GM12878 (cell line): ENCODE results near the gene SIK2. TPM values are rescaled to one million over a fixed set of nuclear protein-coding genes. Genes with fewer than 3 reads are reported as not detected.

ENCODE experiments used
- ASH2L ChIP-seq: fragments of 300-600, 200-600 bp; sonication (generic); IDR thresholded peaks from 2 replicates; pipeline ENCODE4 v1.6.1; 2017; ENCODE audit warnings: low read depth, mild to moderate bottlenecking, borderline replicate concordance
- CREB1 ChIP-seq: IDR thresholded peaks from 2 replicates; pipeline ENCODE4 v1.6.1; 2012; ENCODE audit warnings: low read depth, mild to moderate bottlenecking, inconsistent platforms
- CREM ChIP-seq: IDR thresholded peaks from 2 replicates; pipeline ENCODE4 v1.6.1; 2014; ENCODE audit warnings: antibody characterized with exemption, low read depth
- EGR1 ChIP-seq, 2 experiments: IDR thresholded peaks; 1 replicate in 1 of 2; 2 replicates in 1 of 2; pipeline ENCODE4 v1.6.1; 2011 to 2012; ENCODE audit warnings: low read depth in 2 of 2, low read length in 2 of 2, borderline replicate concordance in 1 of 2, mild to moderate bottlenecking in 1 of 2, moderate library complexity in 1 of 2
- HDGF ChIP-seq: fragments of 450-650 bp; IDR thresholded peaks from 2 replicates; pipeline ENCODE4 v1.6.1; 2016; ENCODE audit warnings: antibody characterized with exemption
- IKZF1 ChIP-seq: fragments of 450-650 bp; conservative IDR thresholded peaks from 2 replicates; pipeline ENCODE4 v1.6.1; 2017; ENCODE audit warnings: antibody characterized with exemption, mild to moderate bottlenecking
- IRF4 ChIP-seq: IDR thresholded peaks from 2 replicates; pipeline ENCODE4 v1.6.1; 2011; ENCODE audit warnings: low read depth, low read length
- MYB ChIP-seq: fragments of 150-350 bp; IDR thresholded peaks from 2 replicates; pipeline ENCODE4 v1.6.1; 2014; ENCODE audit warnings: mild to moderate bottlenecking, low read depth, low read length, borderline replicate concordance
- NBN ChIP-seq: fragments of 450-650 bp; IDR thresholded peaks from 2 replicates; pipeline ENCODE4 v1.6.1; 2016
- NFXL1 ChIP-seq: fragments of 450-650 bp; IDR thresholded peaks from 2 replicates; pipeline ENCODE4 v1.6.1; 2017; ENCODE audit warnings: antibody characterized with exemption, mild to moderate bottlenecking, borderline replicate concordance
- NR2C2 ChIP-seq: IDR thresholded peaks from 2 replicates; pipeline ENCODE4 v1.6.1; 2011; ENCODE audit warnings: borderline replicate concordance, low read depth; ENCODE audit not compliant: control insufficient read depth, insufficient read length
- PAX5 ChIP-seq: IDR thresholded peaks from 2 replicates; pipeline ENCODE4 v1.6.1; 2011; ENCODE audit warnings: low read depth, low read length, borderline replicate concordance
- POLR2AphosphoS5 ChIP-seq: IDR thresholded peaks from 2 replicates; pipeline ENCODE4 v1.6.1; 2011; ENCODE audit warnings: mild to moderate bottlenecking, low read length, inconsistent platforms
- POU2F2 ChIP-seq: IDR thresholded peaks from 3 replicates; pipeline ENCODE4 v1.6.1; 2011; ENCODE audit warnings: low read depth, mild to moderate bottlenecking, low read length, borderline replicate concordance
- RFX5 ChIP-seq: IDR thresholded peaks from 2 replicates; pipeline ENCODE4 v1.6.1; 2011; ENCODE audit warnings: low read depth, low read length, improper control_type of control experiment
- SMARCA5 ChIP-seq: fragments of 450-650 bp; IDR thresholded peaks from 2 replicates; pipeline ENCODE4 v1.6.1; 2017; ENCODE audit warnings: mild to moderate bottlenecking
- SPI1 ChIP-seq: IDR thresholded peaks from 2 replicates; pipeline ENCODE4 v1.6.1; 2011; ENCODE audit warnings: low read depth, mild to moderate bottlenecking, low read length, moderate library complexity, borderline replicate concordance; ENCODE audit not compliant: insufficient read depth
- SREBF2 ChIP-seq: IDR thresholded peaks from 2 replicates; pipeline ENCODE4 v1.6.1; 2012; ENCODE audit warnings: mild to moderate bottlenecking, low read length
- SRF ChIP-seq, 2 experiments: IDR thresholded peaks; 2 replicates each; pipeline ENCODE4 v1.6.1; 2011; ENCODE audit warnings: low read depth in 2 of 2, low read length in 2 of 2, mild to moderate bottlenecking in 1 of 2, moderate library complexity in 1 of 2
- TCF3 ChIP-seq: IDR thresholded peaks from 2 replicates; pipeline ENCODE4 v1.6.1; 2012; ENCODE audit warnings: low read depth, mild to moderate bottlenecking, low read length, borderline replicate concordance; ENCODE audit not compliant: insufficient read depth
- ZBED1 ChIP-seq: IDR thresholded peaks from 2 replicates; pipeline ENCODE4 v1.6.1; 2016; ENCODE audit warnings: borderline replicate concordance
- polyA plus RNA-seq, 11 experiments: library from polyadenylated mRNA; depleted of rRNA in 4 of 11; unstranded in 6 of 11; stranded (reverse) in 5 of 11; fragments of >200 nt; fragmentation: Nextera tagmentation in 4 of 11; fragmentation: Illumina TruSeq in 1 of 11; extraction: Ambion mirVana in 4 of 11; extraction: Trizol in 1 of 11; gene quantifications; 1 replicate in 1 of 11; 2 replicates in 10 of 11; pipeline versions ENCODE4 v1.2.1 to v1.2.3, GENCODE V29; 2011 to 2016; ENCODE audit warnings: inconsistent platforms in 2 of 11, missing spikeins in 2 of 11, low read depth in 1 of 11
- total RNA-seq, 4 experiments: library from RNA; depleted of rRNA in 3 of 4; stranded (reverse); fragments of >200 nt in 3 of 4; fragmentation: Illumina TruSeq in 1 of 4; extraction: Trizol in 1 of 4; gene quantifications; 2 replicates each; pipeline versions ENCODE4 v1.2.1 to v1.2.3, GENCODE V29; 2013 to 2021
- TF ChIP-seq, protein P1 (sequence below): IDR thresholded peaks from 2 replicates; pipeline ENCODE4 v1.6.1; 2012; ENCODE audit warnings: mild to moderate bottlenecking, low read depth, low read length
- TF ChIP-seq, protein P2 (sequence below): fragments of 450-650 bp; IDR thresholded peaks from 2 replicates; pipeline ENCODE4 v1.6.1; 2017; ENCODE audit warnings: mild to moderate bottlenecking, low read depth, inconsistent platforms; ENCODE audit not compliant: poor library complexity, severe bottlenecking
- TF ChIP-seq, protein P3 (sequence below): fragments of 450-650 bp; IDR thresholded peaks from 2 replicates; pipeline ENCODE4 v1.6.1; 2016; ENCODE audit warnings: mild to moderate bottlenecking

SIK2 gene
- total and polyA plus RNA-seq, 10 of the 15 experiments (the other 5 are each of a cell fraction or from before 2014, with no cell fraction given), result 0.97 to 14.2 (median 4.5) TPM

DNA sequence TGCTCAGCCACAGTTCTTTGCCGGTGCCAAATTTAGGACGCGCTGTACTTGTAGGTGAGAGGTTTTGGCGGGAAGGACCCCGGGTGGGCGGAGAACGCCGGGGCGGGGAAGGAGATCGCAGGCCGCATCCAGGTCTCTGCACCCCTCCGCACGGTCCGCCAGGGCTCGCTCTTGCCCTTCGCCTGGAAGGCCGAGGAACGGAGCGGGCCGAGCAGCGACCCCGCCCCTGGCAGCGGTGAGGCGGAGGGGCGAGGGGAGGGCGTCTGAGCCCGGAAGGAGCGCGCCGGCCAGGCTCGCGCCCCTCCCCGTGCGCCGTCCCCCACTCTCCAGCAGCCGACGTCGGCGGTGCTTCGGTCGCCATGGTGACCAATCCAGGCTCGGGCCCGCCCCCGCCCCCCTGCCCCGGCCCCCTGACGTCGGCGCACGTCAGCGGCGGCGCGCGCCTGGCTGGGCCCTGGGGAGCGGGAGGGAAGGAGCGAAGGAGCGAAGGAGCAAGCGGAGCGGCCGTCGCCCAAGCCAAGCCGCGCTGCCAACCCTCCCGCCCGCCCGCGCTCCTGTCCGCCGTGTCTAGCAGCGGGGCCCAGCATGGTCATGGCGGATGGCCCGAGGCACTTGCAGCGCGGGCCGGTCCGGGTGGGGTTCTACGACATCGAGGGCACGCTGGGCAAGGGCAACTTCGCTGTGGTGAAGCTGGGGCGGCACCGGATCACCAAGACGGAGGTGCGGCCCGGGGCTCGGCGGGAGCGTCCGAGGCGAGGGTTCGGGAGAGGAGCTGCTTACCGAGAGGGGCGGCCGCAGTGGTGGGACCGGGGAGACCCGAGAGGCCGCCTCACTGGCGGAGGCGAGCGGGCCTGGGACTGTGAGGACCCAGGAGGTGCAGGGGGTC is at the start of gene SIK2 (continued):
- TF ChIP-seq, protein P1, sequence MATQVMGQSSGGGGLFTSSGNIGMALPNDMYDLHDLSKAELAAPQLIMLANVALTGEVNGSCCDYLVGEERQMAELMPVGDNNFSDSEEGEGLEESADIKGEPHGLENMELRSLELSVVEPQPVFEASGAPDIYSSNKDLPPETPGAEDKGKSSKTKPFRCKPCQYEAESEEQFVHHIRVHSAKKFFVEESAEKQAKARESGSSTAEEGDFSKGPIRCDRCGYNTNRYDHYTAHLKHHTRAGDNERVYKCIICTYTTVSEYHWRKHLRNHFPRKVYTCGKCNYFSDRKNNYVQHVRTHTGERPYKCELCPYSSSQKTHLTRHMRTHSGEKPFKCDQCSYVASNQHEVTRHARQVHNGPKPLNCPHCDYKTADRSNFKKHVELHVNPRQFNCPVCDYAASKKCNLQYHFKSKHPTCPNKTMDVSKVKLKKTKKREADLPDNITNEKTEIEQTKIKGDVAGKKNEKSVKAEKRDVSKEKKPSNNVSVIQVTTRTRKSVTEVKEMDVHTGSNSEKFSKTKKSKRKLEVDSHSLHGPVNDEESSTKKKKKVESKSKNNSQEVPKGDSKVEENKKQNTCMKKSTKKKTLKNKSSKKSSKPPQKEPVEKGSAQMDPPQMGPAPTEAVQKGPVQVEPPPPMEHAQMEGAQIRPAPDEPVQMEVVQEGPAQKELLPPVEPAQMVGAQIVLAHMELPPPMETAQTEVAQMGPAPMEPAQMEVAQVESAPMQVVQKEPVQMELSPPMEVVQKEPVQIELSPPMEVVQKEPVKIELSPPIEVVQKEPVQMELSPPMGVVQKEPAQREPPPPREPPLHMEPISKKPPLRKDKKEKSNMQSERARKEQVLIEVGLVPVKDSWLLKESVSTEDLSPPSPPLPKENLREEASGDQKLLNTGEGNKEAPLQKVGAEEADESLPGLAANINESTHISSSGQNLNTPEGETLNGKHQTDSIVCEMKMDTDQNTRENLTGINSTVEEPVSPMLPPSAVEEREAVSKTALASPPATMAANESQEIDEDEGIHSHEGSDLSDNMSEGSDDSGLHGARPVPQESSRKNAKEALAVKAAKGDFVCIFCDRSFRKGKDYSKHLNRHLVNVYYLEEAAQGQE, result no peak
- TF ChIP-seq NBN, result 0 out of 2 replicates have a peak, but pooled peaks have one; percentile 11
- TF ChIP-seq CREB1, result peak; percentile 91
- TF ChIP-seq ZBED1, result peak; percentile 11; the same call in 1 of the 2 replicates
- peak in 1 of 2 experiments; percentile 74; a peak in 2 of 3 replicates for TF ChIP-seq EGR1 (IDR thresholded peaks at IDR 0.05; ENCODE audit: borderline replicate concordance in 1 of 2, low read depth in 2 of 2, low read length in 2 of 2)
- peak; percentile 51; the same call in 1 of the 2 replicates for TF ChIP-seq PAX5
- TF ChIP-seq CREM, result peak; percentile 63; the same call in 1 of the 2 replicates
- TF ChIP-seq SMARCA5, result peak; percentile 91
- no peak for TF ChIP-seq NFXL1
- TF ChIP-seq IRF4, result 0 out of 2 replicates have a peak, but pooled peaks have one; percentile 22
- peak; percentile 46; the same call in 1 of the 2 replicates for TF ChIP-seq ASH2L
- no peak for TF ChIP-seq NR2C2
- no peak for TF ChIP-seq TCF3
- TF ChIP-seq SPI1, result no peak
- TF ChIP-seq SRF (IDR thresholded peaks at IDR 0.05; ENCODE audit: low read depth in 2 of 2, low read length in 2 of 2), result peak in 1 of 2 experiments; percentile 11; a peak in 1 of 4 replicates
- peak; percentile 39 for TF ChIP-seq IKZF1
- TF ChIP-seq MYB, result no peak
- TF ChIP-seq SREBF2, result no peak
- no peak for TF ChIP-seq RFX5
- TF ChIP-seq POU2F2, result 0 out of 3 replicates have a peak, but pooled peaks have one; percentile 64
- TF ChIP-seq, protein P2, sequence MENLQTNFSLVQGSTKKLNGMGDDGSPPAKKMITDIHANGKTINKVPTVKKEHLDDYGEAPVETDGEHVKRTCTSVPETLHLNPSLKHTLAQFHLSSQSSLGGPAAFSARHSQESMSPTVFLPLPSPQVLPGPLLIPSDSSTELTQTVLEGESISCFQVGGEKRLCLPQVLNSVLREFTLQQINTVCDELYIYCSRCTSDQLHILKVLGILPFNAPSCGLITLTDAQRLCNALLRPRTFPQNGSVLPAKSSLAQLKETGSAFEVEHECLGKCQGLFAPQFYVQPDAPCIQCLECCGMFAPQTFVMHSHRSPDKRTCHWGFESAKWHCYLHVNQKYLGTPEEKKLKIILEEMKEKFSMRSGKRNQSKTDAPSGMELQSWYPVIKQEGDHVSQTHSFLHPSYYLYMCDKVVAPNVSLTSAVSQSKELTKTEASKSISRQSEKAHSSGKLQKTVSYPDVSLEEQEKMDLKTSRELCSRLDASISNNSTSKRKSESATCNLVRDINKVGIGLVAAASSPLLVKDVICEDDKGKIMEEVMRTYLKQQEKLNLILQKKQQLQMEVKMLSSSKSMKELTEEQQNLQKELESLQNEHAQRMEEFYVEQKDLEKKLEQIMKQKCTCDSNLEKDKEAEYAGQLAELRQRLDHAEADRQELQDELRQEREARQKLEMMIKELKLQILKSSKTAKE, result no peak
- TF ChIP-seq, protein P3, sequence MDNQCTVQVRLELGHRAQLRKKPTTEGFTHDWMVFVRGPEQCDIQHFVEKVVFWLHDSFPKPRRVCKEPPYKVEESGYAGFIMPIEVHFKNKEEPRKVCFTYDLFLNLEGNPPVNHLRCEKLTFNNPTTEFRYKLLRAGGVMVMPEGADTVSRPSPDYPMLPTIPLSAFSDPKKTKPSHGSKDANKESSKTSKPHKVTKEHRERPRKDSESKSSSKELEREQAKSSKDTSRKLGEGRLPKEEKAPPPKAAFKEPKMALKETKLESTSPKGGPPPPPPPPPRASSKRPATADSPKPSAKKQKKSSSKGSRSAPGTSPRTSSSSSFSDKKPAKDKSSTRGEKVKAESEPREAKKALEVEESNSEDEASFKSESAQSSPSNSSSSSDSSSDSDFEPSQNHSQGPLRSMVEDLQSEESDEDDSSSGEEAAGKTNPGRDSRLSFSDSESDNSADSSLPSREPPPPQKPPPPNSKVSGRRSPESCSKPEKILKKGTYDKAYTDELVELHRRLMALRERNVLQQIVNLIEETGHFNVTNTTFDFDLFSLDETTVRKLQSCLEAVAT, result no peak
- no peak for TF ChIP-seq HDGF
- no peak for TF ChIP-seq POLR2AphosphoS5
